GM12875 (cell line): ENCODE data around the gene RAB30.

Experiments used
- H3K4me3 ChIP-seq: one replicate; pipeline ENCODE4 v1.5.1; 2011; ENCODE audit warnings: low read depth, low read length, control low read depth
- CTCF ChIP-seq: IDR thresholded peaks from 2 replicates; pipeline ENCODE4 v1.5.1; 2011; ENCODE audit warnings: low read depth, mild to moderate bottlenecking, control low read depth, inconsistent platforms, low read length, moderate library complexity, borderline replicate concordance; ENCODE audit not compliant: insufficient read depth

Gene RAB30

GRCh38 chr11:83071567-83072349 is at the start of gene RAB30:
Gene RAB30, minus strand, starts transcription at chr11:83071897. Its CDS starts 74,581 bp downstream, at chr11:82997316.
- H3K4me3 ChIP-seq = peak within 1 kb of the TSS; percentile 83
- TF ChIP-seq CTCF = no peak

- H3K4me3 ChIP-seq = no peak overlapping the region
- no peak for TF ChIP-seq CTCF
Measured at GRCh38 chr11:83120327-83120726, 48.6 kb upstream of the RAB30 start.

- no peak for TF ChIP-seq CTCF
- H3K4me3 ChIP-seq = no peak overlapping the region
Measured at GRCh38 chr11:83119216-83119615, 47.5 kb upstream of the RAB30 start.

- TF ChIP-seq CTCF = no peak
- H3K4me3 ChIP-seq = no peak overlapping the region
Measured at GRCh38 chr11:83118814-83119213, 47.1 kb upstream of the RAB30 start.

GRCh38 chr11:83116015-83116641 is 44.4 kb upstream of the RAB30 start:
- H3K4me3 ChIP-seq = no peak overlapping the region
- TF ChIP-seq CTCF = no peak

- TF ChIP-seq CTCF = no peak
- no peak overlapping the region for H3K4me3 ChIP-seq
Measured at GRCh38 chr11:83115551-83115950, 43.9 kb upstream of the RAB30 start.

- no peak overlapping the region for H3K4me3 ChIP-seq
- TF ChIP-seq CTCF = no peak
Measured at GRCh38 chr11:83115026-83115425, 43.3 kb upstream of the RAB30 start.
